Lower leg skin (tissue), 4 donors: Measurements from ENCODE around the gene NMNAT3. TPM values are rescaled to one million over a fixed set of nuclear protein-coding genes. Genes with fewer than 3 reads are reported as not detected.
A peak's percentile ranks its signal among the peaks of the same experiment; 100 is the strongest.

ENCODE experiments used
- DNase-seq, 2 donors: peaks; one replicate each; pipeline ENCODE4 v3.0.0-alpha.2; 2019; ENCODE audit warnings: low spot score in 2 of 2
- H3K4me3 ChIP-seq: fragments of 200-600 bp; sonication (generic); 2 replicates; pipeline ENCODE4 v1.5.1; 2017; ENCODE audit warnings: mild to moderate bottlenecking, low read depth; ENCODE audit not compliant: poor library complexity, severe bottlenecking
- POLR2A ChIP-seq, 2 donors: fragments of 450-650 bp; IDR thresholded peaks; one replicate each; pipeline ENCODE4 v1.6.1; 2016 to 2017; ENCODE audit warnings: antibody characterized with exemption in 2 of 2, mild to moderate bottlenecking in 1 of 2, moderate library complexity in 1 of 2
- WGBS, 2 donors: methylation state at CpG; one replicate each; pipeline ENCODE4 v1.1.5; 2018; 5-methylcytosine and 5-hydroxymethylcytosine counted together
- intact Hi-C: fragments of 100-400 bp; cut with DNase I; formaldehyde crosslinking; loops from one replicate; pipeline ENCODE4 v1.15.0; 2023; ENCODE audit warnings: low total_unique reads
- total RNA-seq, 4 donors: library from RNA; depleted of rRNA; stranded (reverse); fragments of >200 nt; gene quantifications; one replicate each; pipeline ENCODE4 v1.1.0, GENCODE V29; 2016
- TF ChIP-seq, protein P1 (sequence below), 3 donors: fragments of 450-650 bp; IDR thresholded peaks; one replicate each; pipeline ENCODE4 v1.5.1; 2016; ENCODE audit warnings: antibody characterized with exemption in 3 of 3, mild to moderate bottlenecking in 3 of 3, moderate library complexity in 2 of 3

Gene NMNAT3
- total RNA-seq, 4 donors from 2014 or later: 33.6 to 41.9 (median 37.5) TPM

DNA sequence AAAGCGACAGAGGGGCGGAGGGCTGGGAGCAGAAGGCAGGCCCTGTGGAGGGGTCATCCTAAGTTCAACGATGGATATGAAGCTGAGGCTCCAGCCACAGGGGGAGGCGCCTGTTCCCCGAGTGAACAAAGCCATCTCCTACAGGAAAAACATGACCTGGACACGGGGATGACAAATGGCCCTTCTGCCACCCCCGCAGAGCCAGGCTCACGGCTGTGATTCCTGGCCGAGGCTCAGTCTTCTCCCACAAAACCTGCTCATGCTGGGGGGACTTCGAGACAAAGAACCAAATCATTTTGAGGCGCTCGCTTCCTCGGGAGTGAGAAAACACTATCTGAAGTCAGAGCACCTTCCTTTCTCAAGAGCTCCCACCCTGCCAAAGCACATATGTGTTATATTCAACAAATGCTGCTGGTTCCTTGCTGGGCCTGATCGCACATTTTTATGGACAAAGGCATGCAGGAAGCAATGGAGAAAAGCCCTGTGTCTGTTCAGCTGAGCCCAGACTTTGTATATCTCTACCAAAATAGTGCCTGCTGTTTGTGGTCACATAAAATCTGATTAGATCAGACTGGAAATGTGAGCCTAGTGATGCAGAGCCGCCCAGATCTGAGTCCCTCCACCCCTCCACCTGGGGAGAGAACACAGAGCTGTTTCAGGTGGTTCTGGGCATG is 143.9 kb downstream of the NMNAT3 start:
- TF ChIP-seq, protein P1, sequence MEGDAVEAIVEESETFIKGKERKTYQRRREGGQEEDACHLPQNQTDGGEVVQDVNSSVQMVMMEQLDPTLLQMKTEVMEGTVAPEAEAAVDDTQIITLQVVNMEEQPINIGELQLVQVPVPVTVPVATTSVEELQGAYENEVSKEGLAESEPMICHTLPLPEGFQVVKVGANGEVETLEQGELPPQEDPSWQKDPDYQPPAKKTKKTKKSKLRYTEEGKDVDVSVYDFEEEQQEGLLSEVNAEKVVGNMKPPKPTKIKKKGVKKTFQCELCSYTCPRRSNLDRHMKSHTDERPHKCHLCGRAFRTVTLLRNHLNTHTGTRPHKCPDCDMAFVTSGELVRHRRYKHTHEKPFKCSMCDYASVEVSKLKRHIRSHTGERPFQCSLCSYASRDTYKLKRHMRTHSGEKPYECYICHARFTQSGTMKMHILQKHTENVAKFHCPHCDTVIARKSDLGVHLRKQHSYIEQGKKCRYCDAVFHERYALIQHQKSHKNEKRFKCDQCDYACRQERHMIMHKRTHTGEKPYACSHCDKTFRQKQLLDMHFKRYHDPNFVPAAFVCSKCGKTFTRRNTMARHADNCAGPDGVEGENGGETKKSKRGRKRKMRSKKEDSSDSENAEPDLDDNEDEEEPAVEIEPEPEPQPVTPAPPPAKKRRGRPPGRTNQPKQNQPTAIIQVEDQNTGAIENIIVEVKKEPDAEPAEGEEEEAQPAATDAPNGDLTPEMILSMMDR (IDR thresholded peaks at IDR 0.05): no peak
- no peak for TF ChIP-seq POLR2A (IDR thresholded peaks at IDR 0.05)
- DNase-seq: no peak
- WGBS, 2 donors: 56 to 59% methylated on average over 15 of the region's 15 CpGs
- no peak overlapping the region for H3K4me3 ChIP-seq
- intact Hi-C loops: no loop called here

DNA sequence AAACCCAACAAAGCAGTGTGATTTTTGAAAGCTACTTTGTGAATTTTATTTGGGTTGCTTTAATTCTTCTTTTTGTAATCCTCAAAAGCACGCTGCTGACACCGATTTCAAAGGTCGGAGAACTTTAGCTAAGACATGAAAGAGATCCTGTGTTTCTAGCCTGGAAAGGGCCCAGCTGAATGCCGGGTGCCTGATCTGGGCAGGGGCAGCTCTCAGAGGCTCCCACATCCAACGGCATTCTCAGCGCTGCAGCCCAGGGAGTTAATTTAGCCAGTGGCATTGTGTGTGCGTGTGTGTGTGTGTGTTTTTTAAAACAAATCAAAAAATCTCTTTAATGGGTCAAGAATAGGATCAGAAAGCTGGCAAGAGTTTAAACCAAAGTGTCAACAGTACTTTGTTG is 144.8 kb downstream of the NMNAT3 start:
- intact Hi-C loops: no loop called here
- TF ChIP-seq, protein P1 (IDR thresholded peaks at IDR 0.05): no peak
- no peak for TF ChIP-seq POLR2A (IDR thresholded peaks at IDR 0.05)
- no peak for DNase-seq
- H3K4me3 ChIP-seq: no peak overlapping the region
- 78 to 79% methylated on average over 7 of the region's 7 CpGs for WGBS, 2 donors

DNA sequence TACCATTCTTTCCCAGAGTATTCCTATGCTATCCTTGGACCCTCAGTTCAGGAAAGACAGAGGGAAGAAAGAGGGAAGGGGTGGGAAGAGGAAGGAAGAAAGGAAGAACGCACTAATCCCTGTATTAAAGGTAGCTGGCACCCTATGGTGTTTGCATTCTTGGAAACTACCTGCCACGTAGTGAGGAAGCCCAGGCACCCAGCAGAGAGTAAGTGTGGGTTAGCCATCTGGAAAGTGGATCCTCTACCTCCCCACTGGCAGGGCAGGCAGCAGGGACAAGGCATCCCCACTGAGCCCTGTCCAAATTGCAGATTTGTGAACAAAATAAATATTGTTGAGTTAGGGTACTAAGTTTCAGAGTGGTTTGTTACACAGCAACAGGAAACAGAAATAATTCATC is 147.1 kb downstream of the NMNAT3 start:
- WGBS, 2 donors: 75 to 91% methylated on average over 2 of the region's 2 CpGs
- H3K4me3 ChIP-seq: no peak overlapping the region
- DNase-seq: no peak
- TF ChIP-seq POLR2A (IDR thresholded peaks at IDR 0.05): no peak
- TF ChIP-seq, protein P1 (IDR thresholded peaks at IDR 0.05): no peak
- intact Hi-C loops: no loop called here

DNA sequence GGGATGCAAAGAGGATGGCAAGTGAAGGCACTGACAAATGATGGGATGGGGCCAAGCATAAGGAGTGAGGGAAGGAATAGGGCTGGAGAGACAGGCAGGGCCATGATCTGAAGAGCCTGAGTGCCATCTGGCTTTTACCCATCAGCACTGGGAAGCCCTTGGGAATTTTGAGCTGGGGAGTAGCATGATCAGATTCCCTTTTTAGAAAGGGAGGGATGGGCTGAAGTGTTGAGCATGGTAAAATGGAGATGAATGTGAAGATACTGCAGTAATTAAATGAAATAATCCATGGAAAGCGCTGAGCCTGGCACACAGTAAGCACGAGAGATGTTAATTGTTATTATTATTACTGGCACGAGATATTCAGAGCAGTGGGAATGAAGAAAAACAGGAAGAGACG is 148.1 kb downstream of the NMNAT3 start:
- intact Hi-C loops: no loop called here
- H3K4me3 ChIP-seq: no peak overlapping the region
- no peak for TF ChIP-seq POLR2A (IDR thresholded peaks at IDR 0.05)
- TF ChIP-seq, protein P1 (IDR thresholded peaks at IDR 0.05): no peak
- DNase-seq: no peak
- 56 to 58% methylated on average over 4 of the region's 4 CpGs for WGBS, 2 donors

DNA sequence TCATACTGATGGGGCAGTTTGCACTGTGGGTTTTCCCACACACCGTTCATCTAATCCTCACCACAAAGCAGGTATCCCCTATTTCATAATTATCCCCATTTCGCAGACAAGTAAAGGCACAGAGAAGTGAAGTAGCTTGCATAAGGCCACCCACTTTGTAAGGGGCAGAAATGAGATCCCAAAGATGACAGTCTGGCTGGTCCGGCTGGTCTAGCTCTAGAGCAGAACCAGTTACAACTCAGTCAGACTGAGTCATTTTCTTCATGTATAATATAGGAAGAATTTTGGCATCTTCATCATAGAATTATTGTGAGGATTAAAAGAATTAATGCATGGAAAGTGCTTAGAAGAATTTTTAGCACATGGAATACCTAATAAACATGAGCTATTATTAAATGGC is 148.8 kb downstream of the NMNAT3 start:
- intact Hi-C loops: no loop called here
- TF ChIP-seq, protein P1 (IDR thresholded peaks at IDR 0.05): no peak
- no peak for TF ChIP-seq POLR2A (IDR thresholded peaks at IDR 0.05)
- no peak overlapping the region for H3K4me3 ChIP-seq
- 74 to 82% methylated on average over 3 of the region's 3 CpGs for WGBS, 2 donors
- no peak for DNase-seq

DNA sequence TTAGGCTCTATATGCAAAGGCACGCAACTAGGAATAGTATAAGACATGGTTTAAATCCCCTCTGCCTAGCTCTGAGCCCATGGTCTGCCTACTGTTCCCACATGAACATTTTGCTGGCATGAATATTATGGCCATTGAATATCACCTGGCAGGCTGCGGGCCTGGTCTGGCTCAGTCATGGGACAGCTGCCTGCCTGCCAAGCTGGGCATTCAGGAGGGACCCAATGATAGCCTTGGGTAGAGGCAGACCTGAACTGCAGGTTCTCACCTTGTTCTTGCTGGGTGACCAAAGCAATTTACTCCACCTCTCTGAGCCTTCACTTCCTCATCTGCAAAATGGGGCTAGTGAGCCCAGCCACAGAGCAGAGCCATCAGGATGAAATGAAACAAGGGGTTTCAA is 149.5 kb downstream of the NMNAT3 start:
- no peak overlapping the region for H3K4me3 ChIP-seq
- TF ChIP-seq, protein P1 (IDR thresholded peaks at IDR 0.05): no peak
- TF ChIP-seq POLR2A (IDR thresholded peaks at IDR 0.05): no peak
- intact Hi-C loops: no loop called here
- 89% methylated on average over 2 of the region's 2 CpGs for WGBS, 2 donors
- DNase-seq: peak in 1 of 2 donors; percentile 15
